Heart right ventricle (tissue), 16 donors: Measurements from ENCODE around the gene ADGRA3. TPM values are rescaled to one million over a fixed set of nuclear protein-coding genes. Genes with fewer than 3 reads are reported as not detected.

Experiments
- ATAC-seq, 8 donors: fragments of 200-7000 bp; cut with Tn5 transposase; one replicate each; pipeline ENCODE4 v1.9.1; 2020; ENCODE audit warnings: mild to moderate bottlenecking in 8 of 8, moderate library complexity in 8 of 8, moderate number of reproducible peaks in 1 of 8
- DNase-seq, 2 donors: peaks; one replicate each; pipeline ENCODE4 v3.0.0-alpha.2; 2020
- H3K27ac ChIP-seq, 10 donors: fragments of 200-600 bp; sonication (generic) in 2 of 10; one replicate each; pipeline versions ENCODE4 v1.5.0 to v1.8.0; 2020 to 2022; ENCODE audit warnings: mild to moderate bottlenecking in 3 of 10
- H3K27me3 ChIP-seq, 7 donors: fragments of 200-600 bp; one replicate each; pipeline ENCODE4 v1.8.0; 2021 to 2022; ENCODE audit warnings: mild to moderate bottlenecking in 2 of 7
- H3K36me3 ChIP-seq, 9 donors: fragments of 200-600 bp; sonication (generic) in 1 of 9; one replicate each; pipeline versions ENCODE4 v1.5.0 to v1.8.0; 2020 to 2022; ENCODE audit warnings: mild to moderate bottlenecking in 2 of 9
- H3K4me1 ChIP-seq, 9 donors: fragments of 200-600 bp; sonication (generic) in 1 of 9; one replicate each; pipeline versions ENCODE4 v1.5.0 to v1.8.0; 2020 to 2022; ENCODE audit warnings: mild to moderate bottlenecking in 4 of 9
- H3K4me3 ChIP-seq, 10 donors: fragments of 200-600 bp; sonication (generic) in 2 of 10; one replicate each; pipeline versions ENCODE4 v1.5.0 to v1.8.0; 2020 to 2022; ENCODE audit warnings: mild to moderate bottlenecking in 7 of 10, moderate library complexity in 2 of 10
- H3K9me3 ChIP-seq, 11 donors: fragments of 200-600 bp in 10 of 11; sonication (generic) in 2 of 11; one replicate each; pipeline versions ENCODE4 v1.5.0 to v1.8.0; 2013 to 2022; ENCODE audit warnings: mild to moderate bottlenecking in 2 of 11, control low read depth in 1 of 11, moderate library complexity in 1 of 11
- CTCF ChIP-seq, 9 donors: fragments of 200-600 bp; sonication (generic) in 2 of 9; IDR thresholded peaks; one replicate each; pipeline versions ENCODE4 v1.5.0 to v1.8.0; 2021 to 2022; ENCODE audit warnings: antibody characterized with exemption in 9 of 9, mild to moderate bottlenecking in 5 of 9, moderate library complexity in 1 of 9
- WGBS, 2 donors: extraction: QIAGEN DNeasy Blood & Tissue Kit; methylation state at CpG; one replicate each; pipeline ENCODE4 v1.1.7; 2013; ENCODE audit warnings: inconsistent platforms in 1 of 2; 5-methylcytosine and 5-hydroxymethylcytosine counted together
- intact Hi-C, 10 donors: fragments of 100-400 bp; cut with DNase I; formaldehyde crosslinking; loops; one replicate each; pipeline versions ENCODE4 v1.11.1 to v1.14.2; 2022
- polyA plus RNA-seq, 2 donors: library from polyadenylated mRNA; stranded (reverse); fragments of 200-250 nt; gene quantifications; one replicate each; pipeline ENCODE4 v1.2.3, GENCODE V29; 2013
- total RNA-seq, 10 donors: library from RNA; stranded (reverse); fragmentation: NEBNext Ultra II Directional in 3 of 10; extraction: Animal tissue kit (Norgen Biotek cat#: 25700) in 3 of 10; gene quantifications; one replicate each; pipeline versions ENCODE4 v1.2.1 to v1.2.4, GENCODE V29; 2021 to 2023
- donor health status: Arrhythmogenic right ventricular cardiomyopathy.
- donor health status: ischemic (EF 13 %, LVEDD 7.1; RV severe dilation, severe dysfunction).
- donor health status: healthy with polysubstance abuse.
- donor health status: DM: no; HTN: yes; CAD: no.
- donor health status: DM: no; HTN: no; CAD: no.
- donor health status: ischemic (EF 25% LVEDD 6.9; RV normal size, moderate dysfunction).
- donor health status: ischemic (EF 25% LVEDD 5.7; RV mildly dilated, moderate dysfunction).
- donor health status: healthy.
- donor health status: DM: yes; HTN: yes; CAD: no.
- donor health status: Ischemic cardiomyopathy.
- donor health status: ischemic (EF 35%, LVEDD 5.7; RV mildly dilated, moderate dysfunction).
- donor health status: nonischemic (EF 11% LVEDD 7.7; RV severe dilation, severe dysfunction).
- donor health status: DM: yes; HTN: yes; CAD: no.
- donor health status: PGD.
- donor health status: ischemic (EF 29% LVEDD 5.4; RV normal size, mild dysfunction).
- donor health status: nonischemic (EF 23%, LVEDD 6.1; RV moderate dilation, normal function).

ADGRA3 gene
- total and polyA plus RNA-seq, 12 donors, result 4.9 to 29.5 (median 20.8) TPM

DNA sequence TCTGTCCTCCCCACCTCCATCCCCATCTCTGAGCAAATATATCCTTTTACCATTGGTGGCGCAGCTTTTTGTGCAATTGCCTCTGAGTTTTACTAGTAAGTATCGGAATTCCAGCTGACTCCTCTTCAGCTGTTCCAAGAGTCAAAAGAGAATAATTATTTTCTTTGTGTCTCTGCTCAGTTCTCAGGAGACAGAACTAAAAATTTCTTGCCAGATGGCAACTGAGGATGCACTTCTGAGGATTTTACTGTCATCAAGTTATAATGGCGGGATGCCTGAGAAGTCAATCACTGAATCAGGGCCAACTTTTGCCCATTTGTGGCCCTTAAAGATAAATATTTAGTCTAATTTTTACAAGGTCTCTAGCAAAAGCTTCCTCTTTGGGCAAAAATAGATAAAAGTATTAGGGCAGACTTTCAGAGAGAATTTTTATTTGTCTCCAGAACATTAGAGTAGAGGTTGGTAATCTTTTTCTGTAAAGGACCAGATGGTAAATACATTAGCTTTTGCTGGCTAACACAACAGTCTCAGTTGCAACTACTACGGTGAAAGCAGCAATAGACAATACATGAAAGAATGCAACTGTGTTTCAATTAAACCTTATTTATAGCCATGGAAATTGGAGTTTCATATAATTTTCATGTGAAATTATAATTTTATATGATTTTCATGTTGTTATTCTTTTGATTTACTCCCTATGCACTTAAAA, 15.6 kb upstream of the ADGRA3 start:
- DNase-seq (peak in 1 of 2 donors; percentile 9), ATAC-seq (peak in 6 of 8 donors; percentile 53 to 83 (median 72))
- Histone ChIP-seq H3K4me3 (no peak overlapping the region), H3K4me1 (no peaks in the 10 kb centered on the region), H3K27me3 (no peaks in the 10 kb centered on the region), H3K27ac (peak overlapping the region in 1 of 10 donors; percentile 35), H3K9me3 (peaks cover 0 to 44% (median 14%) of the 10 kb centered on the region in 11 donors), H3K36me3 (no peaks in the 10 kb centered on the region)
- WGBS, 2 donors, result 45 to 56% methylated on average over 4 of the region's 4 CpGs
- TF ChIP-seq CTCF (IDR thresholded peaks at IDR 0.05), result no peak
- intact Hi-C loops, result no loop called here

GRCh38 chr4:22524895-22525294, 9.0 kb upstream of the ADGRA3 start:
- no peaks in the 10 kb centered on the region for H3K36me3 ChIP-seq
- no peak for TF ChIP-seq CTCF (IDR thresholded peaks at IDR 0.05)
- H3K4me1 ChIP-seq, result no peaks in the 10 kb centered on the region
- no peak overlapping the region for H3K4me3 ChIP-seq
- intact Hi-C loops, result no loop called here
- no peaks in the 10 kb centered on the region for H3K27me3 ChIP-seq
- ATAC-seq (no peak), DNase-seq (no peak)
- 48 to 49% methylated on average over 3 of the region's 3 CpGs for WGBS, 2 donors
- H3K9me3 ChIP-seq, result no peaks in the 10 kb centered on the region
- H3K27ac ChIP-seq, result no peak overlapping the region

GRCh38 chr4:22522706-22523501, 7.0 kb upstream of the ADGRA3 start:
- ATAC-seq (no peak), DNase-seq (no peak)
- Histone ChIP-seq H3K36me3 (no peaks in the 10 kb centered on the region), H3K27me3 (no peaks in the 10 kb centered on the region), H3K4me1 (no peaks in the 10 kb centered on the region), H3K9me3 (no peaks in the 10 kb centered on the region), H3K4me3 (no peak overlapping the region), H3K27ac (no peak overlapping the region)
- TF ChIP-seq CTCF (IDR thresholded peaks at IDR 0.05), result no peak
- intact Hi-C loops, result no loop called here
- WGBS, 2 donors, result 76 to 79% methylated on average over 9 of the region's 9 CpGs

GRCh38 chr4:22522206-22522605, 6.3 kb upstream of the ADGRA3 start:
- no peaks in the 10 kb centered on the region for H3K9me3 ChIP-seq
- ATAC-seq (no peak), DNase-seq (no peak)
- no peak overlapping the region for H3K27ac ChIP-seq
- 79 to 91% methylated on average over 2 of the region's 2 CpGs for WGBS, 2 donors
- H3K27me3 ChIP-seq, result no peaks in the 10 kb centered on the region
- H3K4me3 ChIP-seq, result no peak overlapping the region
- intact Hi-C loops, result no loop called here
- H3K4me1 ChIP-seq, result no peaks in the 10 kb centered on the region
- H3K36me3 ChIP-seq, result no peaks in the 10 kb centered on the region
- TF ChIP-seq CTCF (IDR thresholded peaks at IDR 0.05), result no peak
